Measurements from ENCODE around the gene PROCR. TPM values are rescaled to one million over a fixed set of nuclear protein-coding genes. Genes with fewer than 3 reads are reported as not detected.

The PROCR gene
- total and polyA plus RNA-seq, 9 of the 15 experiments (the other 6 are each of a cell fraction or from before 2014, with no cell fraction given): 1.6 to 7.1 (median 4.0) TPM

- no peak for TF ChIP-seq RBM34 (IDR thresholded peaks at IDR 0.05; ENCODE audit: borderline replicate concordance, insufficient read depth, low read length)
These were observed 27.2 kb upstream of the PROCR start (continued) for GRCh38 chr20:35144694-35145093.

- peak; percentile 54 to 79 (median 61) for DNase-seq (ENCODE audit: extremely low read depth in 1 of 4, low spot score in 3 of 4)
- Histone ChIP-seq H3K4me3 (no peak overlapping the region), H3K4me2 (ENCODE audit: insufficient read depth, low read length) (no peak overlapping the region), H3K9ac (ENCODE audit: insufficient read depth in 1 of 2, low read depth in 2 of 2, low read length in 2 of 2) (no peak overlapping the region), H3K36me3 (ENCODE audit: control insufficient read depth, insufficient read depth, low read length) (peaks cover 26% of the 10 kb centered on the region), H3K79me2 (ENCODE audit: control insufficient read depth, insufficient read depth, low read length) (peaks cover 9% of the 10 kb centered on the region), H2AFZ (ENCODE audit: low read depth, low read length) (peak overlapping the region; percentile 11; the same call in 1 of the 2 replicates), H3K4me1 (replicated peaks in 1 of 2; ENCODE audit: control insufficient read depth in 2 of 2, insufficient read depth in 2 of 2, low read length in 2 of 2) (peaks cover 14 to 15% of the 10 kb centered on the region in 2 experiments; a peak in 4 of 5 replicates), H4K20me1 (replicated peaks; ENCODE audit: control insufficient read depth, insufficient read depth, low read length) (no peaks in the 10 kb centered on the region), H3K27me3 (ENCODE audit: control insufficient read depth in 2 of 2, insufficient read depth in 2 of 2, low read length in 2 of 2) (no peaks in the 10 kb centered on the region), H3K9me1 (ENCODE audit: control insufficient read depth, insufficient read depth, low read length) (no peaks in the 10 kb centered on the region), H3K9me3 (replicated peaks; ENCODE audit: control insufficient read depth, insufficient read depth, low read depth, low read length) (no peaks in the 10 kb centered on the region), H3K27ac (ENCODE audit: extremely low read depth, low read depth, low read length) (no peak overlapping the region)
- WGBS (ENCODE audit: insufficient coverage, low coverage, missing lambda C conversion rate): 21% methylated on average over 2 of the region's 2 CpGs
- CTCF ChIA-PET (ENCODE audit: low intra/inter-chr PET ratio): interaction anchor here (0.5 to 3.9 kb wide), 7 partner anchors 49 to 162 kb away, joined by 3 to 60 read pairs (median 4); no protein-coding TSS in a partner anchor
- in situ Hi-C loops (cut with MboI): loop anchor here (5.0 to 25.0 kb wide), 2 partner anchors 47 to 292 kb away; partner anchors contain the start of gene GDF5
- intact Hi-C loops (cut with micrococcal nuclease): loop anchor here (1.0 to 5.0 kb wide), 5 partner anchors 63 to 313 kb away; partner anchors contain the start of gene GGT7
- ATAC-seq: peak; percentile 55
- POLR2A ChIA-PET: interaction anchor here (0.9 to 1.4 kb wide), 8 partner anchors 30 to 133 kb away, joined by 3 to 4 read pairs (median 3); partner anchors contain the start of gene MMP24OS
- no TSS peak for BruUV-seq (replicated peaks)
- peak; percentile 87 for FAIRE-seq
- peak; percentile 16; the same call in 1 of the 2 replicates for TF ChIP-seq ATF7 (IDR thresholded peaks at IDR 0.05)
- TF ChIP-seq ZNF764 (CRISPR knock-in tag; IDR thresholded peaks at IDR 0.05; ENCODE audit: low read depth): no peak
- TF ChIP-seq TGIF2 (CRISPR knock-in tag; IDR thresholded peaks at IDR 0.05): no peak
- peak; percentile 97 to 99 for TF ChIP-seq RAD21 (CRISPR knock-in tag; conservative IDR thresholded peaks at IDR 0.05 in 1 of 2, IDR thresholded peaks at IDR 0.05 in 1 of 2)
- TF ChIP-seq TBL1XR1 (IDR thresholded peaks at IDR 0.05; ENCODE audit: low read length in 2 of 2): no peak
- TF ChIP-seq FOXK2 (conservative IDR thresholded peaks at IDR 0.05 in 1 of 2, IDR thresholded peaks at IDR 0.05 in 1 of 2; ENCODE audit: low read depth in 2 of 2): no peak
- TF ChIP-seq TFAP4 (CRISPR knock-in tag; IDR thresholded peaks at IDR 0.05; ENCODE audit: borderline replicate concordance): peak; percentile 70; the same call in 1 of the 2 replicates
- 0 out of 2 replicates have a peak, but pooled peaks have one; percentile 38 for TF ChIP-seq GATA2 (CRISPR knock-in tag; IDR thresholded peaks at IDR 0.05)
- TF ChIP-seq ZNF384 (IDR thresholded peaks at IDR 0.05; ENCODE audit: low read depth, low read length): no peak
- TF ChIP-seq THAP12 (CRISPR knock-in tag; IDR thresholded peaks at IDR 0.05): 0 out of 2 replicates have a peak, but pooled peaks have one; percentile 4
- peak; percentile 95 for TF ChIP-seq DEAF1 (CRISPR knock-in tag; IDR thresholded peaks at IDR 0.05)
- TF ChIP-seq ZNF197 (CRISPR knock-in tag; IDR thresholded peaks at IDR 0.05; ENCODE audit: low read depth): no peak
- TF ChIP-seq DPF2 (IDR thresholded peaks at IDR 0.05): 0 out of 2 replicates have a peak, but pooled peaks have one; percentile 7
These were observed 26.7 kb upstream of the PROCR start for GRCh38 chr20:35145141-35145564.
